ENCODE data around the gene GPR37. TPM values are rescaled to one million over a fixed set of nuclear protein-coding genes. Genes with fewer than 3 reads are reported as not detected.

GPR37 gene
- total RNA-seq, 2 experiments from 2014 or later: not detected

GRCh38 chr7:124758327-124758726 is 7.3 kb downstream of the GPR37 start:
- Mint-ChIP-seq H3K36me3 (ENCODE audit: low read depth) (no peaks in the 10 kb centered on the region), H3K27me3 (peaks cover 25% of the 10 kb centered on the region), H3K4me1 (no peaks in the 10 kb centered on the region), H3K9me3 (ENCODE audit: low read depth) (no peaks in the 10 kb centered on the region), H3K27ac (no peak overlapping the region), H3K4me3 (no peak overlapping the region)
- DNase-seq (no peak), ATAC-seq (no peak)
- POLR2A ChIA-PET: no interaction called here
- intact Hi-C loops (cut with DNase I, micrococcal nuclease): no loop called here
- CTCF ChIA-PET: no interaction called here

GRCh38 chr7:124754576-124755268 is 10.9 kb downstream of the GPR37 start:
- CTCF ChIA-PET: no interaction called here
- peaks cover 11% of the 10 kb centered on the region for H3K27me3 Mint-ChIP-seq
- H3K4me3 Mint-ChIP-seq: no peak overlapping the region
- no peaks in the 10 kb centered on the region for H3K36me3 Mint-ChIP-seq (ENCODE audit: low read depth)
- H3K4me1 Mint-ChIP-seq: no peaks in the 10 kb centered on the region
- no peak overlapping the region for H3K27ac Mint-ChIP-seq
- no peak for DNase-seq
- intact Hi-C loops (cut with DNase I, micrococcal nuclease): no loop called here
- no peak for ATAC-seq
- no peaks in the 10 kb centered on the region for H3K9me3 Mint-ChIP-seq (ENCODE audit: low read depth)
- POLR2A ChIA-PET: no interaction called here

DNA sequence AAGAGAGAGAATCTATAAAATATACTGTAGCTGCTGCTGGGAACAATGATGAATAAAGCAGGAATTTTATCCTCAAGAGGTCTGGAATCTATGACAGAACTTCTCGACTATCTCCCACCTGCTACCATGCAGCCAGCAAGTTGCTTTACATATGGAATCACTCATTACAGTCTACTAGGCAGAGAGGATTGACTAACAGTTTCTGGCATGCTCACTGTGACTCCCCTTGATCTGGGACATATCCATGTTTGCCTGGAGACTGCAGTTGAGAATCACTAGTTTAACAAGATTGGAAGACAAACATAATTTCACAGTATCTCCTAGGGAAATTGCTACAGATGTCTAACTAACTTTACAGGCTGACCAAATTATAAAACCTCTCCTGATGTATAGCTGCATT is 13.3 kb downstream of the GPR37 start:
- no peak overlapping the region for H3K27ac Mint-ChIP-seq
- ChIA-PET CTCF (no interaction called here), POLR2A (no interaction called here)
- H3K36me3 Mint-ChIP-seq (ENCODE audit: low read depth): no peaks in the 10 kb centered on the region
- H3K27me3 Mint-ChIP-seq: peaks cover 8% of the 10 kb centered on the region
- H3K9me3 Mint-ChIP-seq (ENCODE audit: low read depth): no peaks in the 10 kb centered on the region
- no peak overlapping the region for H3K4me3 Mint-ChIP-seq
- no peaks in the 10 kb centered on the region for H3K4me1 Mint-ChIP-seq
- ATAC-seq (no peak), DNase-seq (no peak)
- intact Hi-C loops (cut with DNase I, micrococcal nuclease): no loop called here

GRCh38 chr7:124751027-124751426 is 14.6 kb downstream of the GPR37 start:
- peaks cover 4% of the 10 kb centered on the region for H3K27me3 Mint-ChIP-seq
- no peak for DNase-seq
- no peak for ATAC-seq
- no peaks in the 10 kb centered on the region for H3K9me3 Mint-ChIP-seq (ENCODE audit: low read depth)
- H3K36me3 Mint-ChIP-seq (ENCODE audit: low read depth): no peaks in the 10 kb centered on the region
- ChIA-PET POLR2A (no interaction called here), CTCF (interaction anchor here (1.0 kb wide), 1 partner anchor 9 kb away, joined by 3 read pairs; no protein-coding TSS in a partner anchor)
- H3K4me3 Mint-ChIP-seq: no peak overlapping the region
- no peak overlapping the region for H3K27ac Mint-ChIP-seq
- no peaks in the 10 kb centered on the region for H3K4me1 Mint-ChIP-seq
- intact Hi-C loops (cut with DNase I, micrococcal nuclease): no loop called here

DNA sequence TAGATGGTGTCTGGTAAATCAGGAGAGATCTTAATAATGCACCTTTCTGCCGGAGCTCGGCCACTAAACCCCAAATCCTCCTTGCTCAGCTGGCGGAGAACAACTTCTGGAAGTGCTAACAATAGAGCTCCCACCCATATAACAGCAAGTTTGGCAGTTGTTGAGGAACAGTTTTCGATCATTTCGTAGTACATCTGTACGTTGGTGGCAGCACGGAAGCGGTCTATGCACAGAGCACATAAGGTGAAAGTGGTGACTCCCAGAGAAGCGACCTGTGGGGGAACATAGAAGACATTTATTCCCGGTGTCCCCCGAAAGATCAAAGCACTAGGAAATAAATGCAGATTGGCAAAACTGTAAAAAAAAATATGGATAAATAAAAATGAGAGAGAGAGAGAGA is 18.5 kb downstream of the GPR37 start:
- ATAC-seq (no peak), DNase-seq (no peak)
- H3K27ac Mint-ChIP-seq: no peak overlapping the region
- no peaks in the 10 kb centered on the region for H3K4me1 Mint-ChIP-seq
- no peaks in the 10 kb centered on the region for H3K9me3 Mint-ChIP-seq (ENCODE audit: low read depth)
- H3K36me3 Mint-ChIP-seq (ENCODE audit: low read depth): no peaks in the 10 kb centered on the region
- no peak overlapping the region for H3K4me3 Mint-ChIP-seq
- ChIA-PET POLR2A (no interaction called here), CTCF (no interaction called here)
- intact Hi-C loops (cut with DNase I, micrococcal nuclease): no loop called here
- peaks cover 9% of the 10 kb centered on the region for H3K27me3 Mint-ChIP-seq

GRCh38 chr7:124738639-124739038 is 27.0 kb downstream of the GPR37 start:
- ChIA-PET POLR2A (no interaction called here), CTCF (interaction anchor here (0.7 kb wide), 1 partner anchor 46 kb away, joined by 3 read pairs; no protein-coding TSS in a partner anchor)
- Mint-ChIP-seq H3K27me3 (peaks cover 2% of the 10 kb centered on the region), H3K36me3 (ENCODE audit: low read depth) (no peaks in the 10 kb centered on the region), H3K4me1 (no peaks in the 10 kb centered on the region), H3K4me3 (no peak overlapping the region), H3K27ac (no peak overlapping the region), H3K9me3 (ENCODE audit: low read depth) (no peaks in the 10 kb centered on the region)
- DNase-seq: no peak
- ATAC-seq: no peak
- intact Hi-C loops (cut with DNase I, micrococcal nuclease): no loop called here

- Mint-ChIP-seq H3K9me3 (ENCODE audit: low read depth) (no peaks in the 10 kb centered on the region), H3K4me3 (no peak overlapping the region), H3K27ac (no peak overlapping the region), H3K4me1 (no peaks in the 10 kb centered on the region), H3K36me3 (ENCODE audit: low read depth) (no peaks in the 10 kb centered on the region), H3K27me3 (no peaks in the 10 kb centered on the region)
- CTCF ChIA-PET: interaction anchor here (0.7 kb wide), 1 partner anchor 23 kb away, joined by 3 read pairs; no protein-coding TSS in a partner anchor
- intact Hi-C loops (cut with DNase I, micrococcal nuclease): no loop called here
- POLR2A ChIA-PET: no interaction called here
- ATAC-seq: no peak
- DNase-seq: no peak
These were observed 27.8 kb downstream of the GPR37 start for GRCh38 chr7:124737760-124738300.

GRCh38 chr7:124728610-124729009 is 37.0 kb downstream of the GPR37 start:
- DNase-seq: no peak
- Mint-ChIP-seq H3K27ac (no peak overlapping the region), H3K27me3 (peaks cover 5% of the 10 kb centered on the region), H3K4me1 (no peaks in the 10 kb centered on the region), H3K9me3 (ENCODE audit: low read depth) (no peaks in the 10 kb centered on the region), H3K36me3 (ENCODE audit: low read depth) (no peaks in the 10 kb centered on the region), H3K4me3 (no peak overlapping the region)
- POLR2A ChIA-PET: no interaction called here
- no peak for ATAC-seq
- CTCF ChIA-PET: no interaction called here
- intact Hi-C loops (cut with DNase I, micrococcal nuclease): no loop called here

GRCh38 chr7:124724507-124725192 is 40.9 kb downstream of the GPR37 start:
- H3K27me3 Mint-ChIP-seq: peaks cover 5% of the 10 kb centered on the region
- H3K4me1 Mint-ChIP-seq: no peaks in the 10 kb centered on the region
- no peak for DNase-seq
- intact Hi-C loops (cut with DNase I, micrococcal nuclease): no loop called here
- no peak overlapping the region for H3K27ac Mint-ChIP-seq
- no peak overlapping the region for H3K4me3 Mint-ChIP-seq
- ChIA-PET CTCF (interaction anchor here (0.6 kb wide), 1 partner anchor 11 kb away, joined by 3 read pairs; no protein-coding TSS in a partner anchor), POLR2A (no interaction called here)
- no peaks in the 10 kb centered on the region for H3K9me3 Mint-ChIP-seq (ENCODE audit: low read depth)
- ATAC-seq: no peak
- H3K36me3 Mint-ChIP-seq (ENCODE audit: low read depth): no peaks in the 10 kb centered on the region

GRCh38 chr7:124724079-124724478 is 41.5 kb downstream of the GPR37 start:
- Mint-ChIP-seq H3K4me3 (no peak overlapping the region), H3K27me3 (peaks cover 5% of the 10 kb centered on the region), H3K36me3 (ENCODE audit: low read depth) (no peaks in the 10 kb centered on the region), H3K27ac (no peak overlapping the region), H3K9me3 (ENCODE audit: low read depth) (no peaks in the 10 kb centered on the region), H3K4me1 (no peaks in the 10 kb centered on the region)
- ChIA-PET POLR2A (no interaction called here), CTCF (interaction anchor here (0.6 kb wide), 1 partner anchor 12 kb away, joined by 3 read pairs; no protein-coding TSS in a partner anchor)
- ATAC-seq: no peak
- no peak for DNase-seq
- intact Hi-C loops (cut with DNase I, micrococcal nuclease): no loop called here

DNA sequence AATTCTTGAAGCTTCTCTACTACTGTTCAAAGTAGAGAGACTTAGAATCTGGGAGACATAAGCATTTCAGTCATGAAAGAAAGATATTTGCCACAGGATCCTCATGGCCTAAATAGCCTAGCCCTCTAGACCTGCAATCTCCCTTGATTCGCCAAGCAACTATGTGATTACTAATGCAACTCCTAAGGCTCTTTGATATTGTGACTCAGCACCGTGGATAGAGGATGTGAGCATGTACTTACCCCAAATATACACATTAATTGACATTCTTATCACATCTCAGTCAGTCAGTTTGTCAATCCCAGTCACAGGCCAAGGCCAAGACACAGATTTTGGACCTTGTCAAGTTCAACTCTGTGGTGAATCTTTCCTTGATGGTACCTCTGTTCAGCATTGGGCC is 42.6 kb downstream of the GPR37 start:
- intact Hi-C loops (cut with DNase I, micrococcal nuclease): no loop called here
- peaks cover 5% of the 10 kb centered on the region for H3K27me3 Mint-ChIP-seq
- no peaks in the 10 kb centered on the region for H3K36me3 Mint-ChIP-seq (ENCODE audit: low read depth)
- no peaks in the 10 kb centered on the region for H3K4me1 Mint-ChIP-seq
- H3K27ac Mint-ChIP-seq: no peak overlapping the region
- DNase-seq: no peak
- no peak for ATAC-seq
- H3K9me3 Mint-ChIP-seq (ENCODE audit: low read depth): no peaks in the 10 kb centered on the region
- CTCF ChIA-PET: no interaction called here
- POLR2A ChIA-PET: no interaction called here
- no peak overlapping the region for H3K4me3 Mint-ChIP-seq

- DNase-seq (no peak), ATAC-seq (no peak)
- CTCF ChIA-PET: interaction anchor here (0.6 kb wide), 1 partner anchor 916 kb away, joined by 3 read pairs; no protein-coding TSS in a partner anchor
- POLR2A ChIA-PET: no interaction called here
- Mint-ChIP-seq H3K27me3 (peaks cover 5% of the 10 kb centered on the region), H3K4me1 (no peaks in the 10 kb centered on the region), H3K36me3 (ENCODE audit: low read depth) (no peaks in the 10 kb centered on the region), H3K4me3 (no peak overlapping the region), H3K27ac (no peak overlapping the region), H3K9me3 (ENCODE audit: low read depth) (no peaks in the 10 kb centered on the region)
- intact Hi-C loops (cut with DNase I, micrococcal nuclease): no loop called here
These were observed 43.3 kb downstream of the GPR37 start for GRCh38 chr7:124722292-124722691.

All from activated CD4-positive, alpha-beta T cell treated with anti-CD3 and anti-CD28 coated beads for 36 hours (primary cell).